HEK293 (cell line): ENCODE measurements around the gene ATP8A2.

Source experiments
- CTCF ChIA-PET: fragments of 350-600 bp; formaldehyde crosslinking; extraction: SDS; loops from one replicate; lab custom pipeline; 2021; ENCODE audit warnings: antibody characterized with exemption; lab: Yijun Ruan, JAX
- POLR2A ChIA-PET: fragments of 300-600 bp; formaldehyde crosslinking; extraction: SDS; loops from one replicate; lab custom pipeline; 2020; ENCODE audit warnings: antibody characterized with exemption, inconsistent platforms; lab: Yijun Ruan, JAX
- H3K27ac ChIP-seq: fragments of 200-500 bp; sonication (Bioruptor generic); 2 replicates; pipeline ENCODE4 v1.5.1; 2014; ENCODE audit warnings: low read depth, low read length, control low read depth, inconsistent platforms; ENCODE audit errors: extremely low read depth
- H3K36me3 ChIP-seq, 2 experiments: fragments of 200-500 bp in 1 of 2; sonication (Bioruptor generic) in 1 of 2; 1 replicate in 1 of 2; 2 replicates in 1 of 2; pipeline ENCODE4 v1.5.1; 2014 to 2017; ENCODE audit warnings: inconsistent platforms in 2 of 2, low read length in 2 of 2; ENCODE audit not compliant: control insufficient read depth in 2 of 2, insufficient read depth in 1 of 2
- H3K4me1 ChIP-seq: fragments of 200-500 bp; sonication (Bioruptor generic); 2 replicates; pipeline ENCODE4 v1.5.1; 2014; ENCODE audit warnings: mild to moderate bottlenecking, low read length, inconsistent platforms; ENCODE audit not compliant: control insufficient read depth, insufficient read depth
- H3K4me3 ChIP-seq: 2 replicates; pipeline ENCODE4 v1.5.1; 2011; ENCODE audit warnings: low read depth, mild to moderate bottlenecking, control low read depth, low read length, moderate library complexity
- H3K9me3 ChIP-seq: fragments of 200-500 bp; sonication (Bioruptor generic); 2 replicates; pipeline ENCODE4 v1.5.1; 2014; ENCODE audit warnings: low read depth, low read length, inconsistent platforms; ENCODE audit not compliant: control insufficient read depth, insufficient read depth
- TCF7L2 ChIP-seq: IDR thresholded peaks from 2 replicates; pipeline ENCODE4 v1.6.1; 2011; ENCODE audit warnings: low read depth, mild to moderate bottlenecking, inconsistent platforms, low read length, moderate library complexity, borderline replicate concordance
- YY1 ChIP-seq: fragments of 450-650 bp; formaldehyde crosslinking; IDR thresholded peaks from 2 replicates; pipeline ENCODE4 v1.5.1; 2018; ENCODE audit warnings: missing biosample characterization, missing genetic modification characterization
- ZBTB17 ChIP-seq: fragments of 450-650 bp; formaldehyde crosslinking; IDR thresholded peaks from 2 replicates; pipeline ENCODE4 v1.5.1; 2016; ENCODE audit warnings: missing biosample characterization, missing genetic modification characterization
- ZNF10 ChIP-seq: fragments of 450-650 bp; formaldehyde crosslinking; IDR thresholded peaks from 2 replicates; pipeline ENCODE4 v1.5.1; 2017; ENCODE audit warnings: missing biosample characterization, missing genetic modification characterization
- ZNF202 ChIP-seq: fragments of 450-650 bp; formaldehyde crosslinking; IDR thresholded peaks from 2 replicates; pipeline ENCODE4 v1.5.1; 2016; ENCODE audit warnings: missing biosample characterization, missing genetic modification characterization, borderline replicate concordance
- ZNF394 ChIP-seq: fragments of 450-650 bp; formaldehyde crosslinking; IDR thresholded peaks from 2 replicates; pipeline ENCODE4 v1.5.1; 2016; ENCODE audit warnings: missing biosample characterization, missing genetic modification characterization, mild to moderate bottlenecking, moderate library complexity, borderline replicate concordance
- ZNF530 ChIP-seq: fragments of 450-650 bp; formaldehyde crosslinking; IDR thresholded peaks from 2 replicates; pipeline ENCODE4 v1.5.1; 2016; ENCODE audit warnings: low read depth, missing biosample characterization, missing genetic modification characterization
- ZNF549 ChIP-seq: fragments of 450-650 bp; IDR thresholded peaks from 2 replicates; pipeline ENCODE4 v1.5.1; 2018; ENCODE audit warnings: missing biosample characterization, missing genetic modification characterization, mild to moderate bottlenecking, inconsistent platforms, moderate library complexity
- ZNF585B ChIP-seq: fragments of 450-650 bp; formaldehyde crosslinking; IDR thresholded peaks from 2 replicates; pipeline ENCODE4 v1.5.1; 2016; ENCODE audit warnings: missing biosample characterization, missing genetic modification characterization
- ZNF623 ChIP-seq: fragments of 450-650 bp; formaldehyde crosslinking; IDR thresholded peaks from 2 replicates; pipeline ENCODE4 v1.5.1; 2016; ENCODE audit warnings: missing biosample characterization, missing genetic modification characterization
- ZNF785 ChIP-seq: fragments of 450-650 bp; formaldehyde crosslinking; IDR thresholded peaks from 2 replicates; pipeline ENCODE4 v1.5.1; 2016; ENCODE audit warnings: missing biosample characterization, missing genetic modification characterization
- TF ChIP-seq, protein P1 (sequence below): fragments of 450-650 bp; IDR thresholded peaks from 2 replicates; pipeline ENCODE4 v1.5.1; 2018; ENCODE audit warnings: missing biosample characterization, mild to moderate bottlenecking, missing genetic modification characterization
- TF ChIP-seq, protein P2 (sequence below): fragments of 450-650 bp; formaldehyde crosslinking; IDR thresholded peaks from 2 replicates; pipeline ENCODE4 v1.5.1; 2017; ENCODE audit warnings: missing biosample characterization, missing genetic modification characterization
- TF ChIP-seq, protein P3 (sequence below): fragments of 450-650 bp; formaldehyde crosslinking; IDR thresholded peaks from 2 replicates; pipeline ENCODE4 v1.5.1; 2016; ENCODE audit warnings: missing biosample characterization, missing genetic modification characterization
- TF ChIP-seq, protein P4 (sequence below): fragments of 450-650 bp; formaldehyde crosslinking; IDR thresholded peaks from 2 replicates; pipeline ENCODE4 v1.5.1; 2016; ENCODE audit warnings: missing biosample characterization, missing genetic modification characterization, borderline replicate concordance
- TF ChIP-seq, protein P5 (sequence below): fragments of 450-650 bp; formaldehyde crosslinking; IDR thresholded peaks from 2 replicates; pipeline ENCODE4; 2016; ENCODE audit warnings: missing biosample characterization, missing genetic modification characterization
- TF ChIP-seq, protein P6 (sequence below): fragments of 450-650 bp; formaldehyde crosslinking; IDR thresholded peaks from 2 replicates; pipeline ENCODE4 v1.5.1; 2016; ENCODE audit warnings: missing biosample characterization, missing genetic modification characterization
- TF ChIP-seq, protein P7 (sequence below): fragments of 450-650 bp; formaldehyde crosslinking; IDR thresholded peaks from 2 replicates; pipeline ENCODE4 v1.5.1; 2016; ENCODE audit warnings: missing biosample characterization, missing genetic modification characterization

ATP8A2 gene

DNA sequence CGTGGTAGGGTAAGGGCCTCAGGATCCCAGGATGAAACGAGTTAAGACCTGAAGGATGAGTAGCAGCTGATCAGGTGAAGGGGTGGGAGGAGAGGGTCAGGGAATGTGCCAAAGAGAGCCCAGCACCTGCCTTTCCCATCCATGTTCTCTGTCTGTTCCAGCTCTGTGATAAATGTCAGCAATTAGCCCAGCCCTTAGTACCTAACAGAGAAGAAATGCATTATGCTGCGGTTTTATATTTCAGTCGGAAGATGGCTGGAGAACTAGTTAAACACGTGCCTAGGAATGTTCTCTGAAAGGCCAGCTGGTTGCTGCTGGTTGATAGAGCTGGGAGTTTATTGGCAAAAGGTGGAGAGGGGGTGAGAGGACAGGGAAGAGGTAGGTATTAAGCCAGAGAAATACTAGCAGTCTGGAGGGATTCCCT is 411.8 kb downstream of the ATP8A2 start:
- H3K9me3 ChIP-seq: no peaks in the 10 kb centered on the region
- no peaks in the 10 kb centered on the region for H3K36me3 ChIP-seq
- no peak overlapping the region for H3K27ac ChIP-seq
- no peak overlapping the region for H3K4me3 ChIP-seq
- POLR2A ChIA-PET: no interaction called here
- TF ChIP-seq, protein P1, sequence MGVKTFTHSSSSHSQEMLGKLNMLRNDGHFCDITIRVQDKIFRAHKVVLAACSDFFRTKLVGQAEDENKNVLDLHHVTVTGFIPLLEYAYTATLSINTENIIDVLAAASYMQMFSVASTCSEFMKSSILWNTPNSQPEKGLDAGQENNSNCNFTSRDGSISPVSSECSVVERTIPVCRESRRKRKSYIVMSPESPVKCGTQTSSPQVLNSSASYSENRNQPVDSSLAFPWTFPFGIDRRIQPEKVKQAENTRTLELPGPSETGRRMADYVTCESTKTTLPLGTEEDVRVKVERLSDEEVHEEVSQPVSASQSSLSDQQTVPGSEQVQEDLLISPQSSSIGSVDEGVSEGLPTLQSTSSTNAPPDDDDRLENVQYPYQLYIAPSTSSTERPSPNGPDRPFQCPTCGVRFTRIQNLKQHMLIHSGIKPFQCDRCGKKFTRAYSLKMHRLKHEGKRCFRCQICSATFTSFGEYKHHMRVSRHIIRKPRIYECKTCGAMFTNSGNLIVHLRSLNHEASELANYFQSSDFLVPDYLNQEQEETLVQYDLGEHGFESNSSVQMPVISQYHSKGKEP (tag by site-specific recombination): 0 out of 2 replicates have a peak, but pooled peaks have one; percentile 43
- TF ChIP-seq ZNF585B (no peak), ZBTB17 (0 out of 2 replicates have a peak, but pooled peaks have one; percentile 28), ZNF10 (tag by site-specific recombination) (0 out of 2 replicates have a peak, but pooled peaks have one; percentile 60), ZNF530 (tag by site-specific recombination) (no peak)
- TF ChIP-seq, protein P2, sequence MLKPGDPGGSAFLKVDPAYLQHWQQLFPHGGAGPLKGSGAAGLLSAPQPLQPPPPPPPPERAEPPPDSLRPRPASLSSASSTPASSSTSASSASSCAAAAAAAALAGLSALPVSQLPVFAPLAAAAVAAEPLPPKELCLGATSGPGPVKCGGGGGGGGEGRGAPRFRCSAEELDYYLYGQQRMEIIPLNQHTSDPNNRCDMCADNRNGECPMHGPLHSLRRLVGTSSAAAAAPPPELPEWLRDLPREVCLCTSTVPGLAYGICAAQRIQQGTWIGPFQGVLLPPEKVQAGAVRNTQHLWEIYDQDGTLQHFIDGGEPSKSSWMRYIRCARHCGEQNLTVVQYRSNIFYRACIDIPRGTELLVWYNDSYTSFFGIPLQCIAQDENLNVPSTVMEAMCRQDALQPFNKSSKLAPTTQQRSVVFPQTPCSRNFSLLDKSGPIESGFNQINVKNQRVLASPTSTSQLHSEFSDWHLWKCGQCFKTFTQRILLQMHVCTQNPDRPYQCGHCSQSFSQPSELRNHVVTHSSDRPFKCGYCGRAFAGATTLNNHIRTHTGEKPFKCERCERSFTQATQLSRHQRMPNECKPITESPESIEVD: 0 out of 2 replicates have a peak, but pooled peaks have one; percentile 41
- TF ChIP-seq, protein P3, sequence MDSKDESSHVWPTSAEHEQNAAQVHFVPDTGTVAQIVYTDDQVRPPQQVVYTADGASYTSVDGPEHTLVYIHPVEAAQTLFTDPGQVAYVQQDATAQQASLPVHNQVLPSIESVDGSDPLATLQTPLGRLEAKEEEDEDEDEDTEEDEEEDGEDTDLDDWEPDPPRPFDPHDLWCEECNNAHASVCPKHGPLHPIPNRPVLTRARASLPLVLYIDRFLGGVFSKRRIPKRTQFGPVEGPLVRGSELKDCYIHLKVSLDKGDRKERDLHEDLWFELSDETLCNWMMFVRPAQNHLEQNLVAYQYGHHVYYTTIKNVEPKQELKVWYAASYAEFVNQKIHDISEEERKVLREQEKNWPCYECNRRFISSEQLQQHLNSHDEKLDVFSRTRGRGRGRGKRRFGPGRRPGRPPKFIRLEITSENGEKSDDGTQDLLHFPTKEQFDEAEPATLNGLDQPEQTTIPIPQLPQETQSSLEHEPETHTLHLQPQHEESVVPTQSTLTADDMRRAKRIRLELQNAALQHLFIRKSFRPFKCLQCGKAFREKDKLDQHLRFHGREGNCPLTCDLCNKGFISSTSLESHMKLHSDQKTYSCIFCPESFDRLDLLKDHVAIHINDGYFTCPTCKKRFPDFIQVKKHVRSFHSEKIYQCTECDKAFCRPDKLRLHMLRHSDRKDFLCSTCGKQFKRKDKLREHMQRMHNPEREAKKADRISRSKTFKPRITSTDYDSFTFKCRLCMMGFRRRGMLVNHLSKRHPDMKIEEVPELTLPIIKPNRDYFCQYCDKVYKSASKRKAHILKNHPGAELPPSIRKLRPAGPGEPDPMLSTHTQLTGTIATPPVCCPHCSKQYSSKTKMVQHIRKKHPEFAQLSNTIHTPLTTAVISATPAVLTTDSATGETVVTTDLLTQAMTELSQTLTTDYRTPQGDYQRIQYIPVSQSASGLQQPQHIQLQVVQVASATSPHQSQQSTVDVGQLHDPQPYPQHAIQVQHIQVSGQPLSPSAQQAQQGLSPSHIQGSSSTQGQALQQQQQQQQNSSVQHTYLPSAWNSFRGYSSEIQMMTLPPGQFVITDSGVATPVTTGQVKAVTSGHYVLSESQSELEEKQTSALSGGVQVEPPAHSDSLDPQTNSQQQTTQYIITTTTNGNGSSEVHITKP (tag by site-specific recombination): 0 out of 2 replicates have a peak, but pooled peaks have one; percentile 17
- CTCF ChIA-PET: no interaction called here
- H3K4me1 ChIP-seq: peaks cover 4% of the 10 kb centered on the region

DNA sequence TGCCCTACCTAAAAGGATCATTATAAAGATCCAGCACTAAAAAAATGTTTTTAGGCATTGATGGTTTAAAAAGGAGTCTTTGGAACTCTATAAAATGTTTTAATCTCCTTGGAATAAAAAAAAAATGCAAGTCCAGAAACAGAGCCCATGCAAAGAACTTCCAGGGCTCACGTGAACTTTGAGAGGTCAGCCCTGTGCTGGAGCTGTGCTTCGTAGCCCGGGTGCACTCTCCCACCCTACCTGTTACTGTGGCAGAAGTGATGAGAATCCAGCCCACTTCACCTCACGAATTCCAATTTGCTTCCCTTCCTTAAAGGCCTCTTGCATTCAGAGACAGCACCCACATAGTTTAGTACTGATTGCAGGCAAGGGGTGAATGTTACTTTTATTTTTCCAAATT is 412.3 kb downstream of the ATP8A2 start:
- Histone ChIP-seq H3K4me1 (peaks cover 3% of the 10 kb centered on the region), H3K4me3 (no peak overlapping the region), H3K9me3 (no peaks in the 10 kb centered on the region), H3K36me3 (no peaks in the 10 kb centered on the region), H3K27ac (no peak overlapping the region)
- CTCF ChIA-PET: no interaction called here
- POLR2A ChIA-PET: no interaction called here
- no peak for TF ChIP-seq ZNF623 (tag by site-specific recombination)
- no peak for TF ChIP-seq ZNF549 (tag by site-specific recombination)
- TF ChIP-seq, protein P4, sequence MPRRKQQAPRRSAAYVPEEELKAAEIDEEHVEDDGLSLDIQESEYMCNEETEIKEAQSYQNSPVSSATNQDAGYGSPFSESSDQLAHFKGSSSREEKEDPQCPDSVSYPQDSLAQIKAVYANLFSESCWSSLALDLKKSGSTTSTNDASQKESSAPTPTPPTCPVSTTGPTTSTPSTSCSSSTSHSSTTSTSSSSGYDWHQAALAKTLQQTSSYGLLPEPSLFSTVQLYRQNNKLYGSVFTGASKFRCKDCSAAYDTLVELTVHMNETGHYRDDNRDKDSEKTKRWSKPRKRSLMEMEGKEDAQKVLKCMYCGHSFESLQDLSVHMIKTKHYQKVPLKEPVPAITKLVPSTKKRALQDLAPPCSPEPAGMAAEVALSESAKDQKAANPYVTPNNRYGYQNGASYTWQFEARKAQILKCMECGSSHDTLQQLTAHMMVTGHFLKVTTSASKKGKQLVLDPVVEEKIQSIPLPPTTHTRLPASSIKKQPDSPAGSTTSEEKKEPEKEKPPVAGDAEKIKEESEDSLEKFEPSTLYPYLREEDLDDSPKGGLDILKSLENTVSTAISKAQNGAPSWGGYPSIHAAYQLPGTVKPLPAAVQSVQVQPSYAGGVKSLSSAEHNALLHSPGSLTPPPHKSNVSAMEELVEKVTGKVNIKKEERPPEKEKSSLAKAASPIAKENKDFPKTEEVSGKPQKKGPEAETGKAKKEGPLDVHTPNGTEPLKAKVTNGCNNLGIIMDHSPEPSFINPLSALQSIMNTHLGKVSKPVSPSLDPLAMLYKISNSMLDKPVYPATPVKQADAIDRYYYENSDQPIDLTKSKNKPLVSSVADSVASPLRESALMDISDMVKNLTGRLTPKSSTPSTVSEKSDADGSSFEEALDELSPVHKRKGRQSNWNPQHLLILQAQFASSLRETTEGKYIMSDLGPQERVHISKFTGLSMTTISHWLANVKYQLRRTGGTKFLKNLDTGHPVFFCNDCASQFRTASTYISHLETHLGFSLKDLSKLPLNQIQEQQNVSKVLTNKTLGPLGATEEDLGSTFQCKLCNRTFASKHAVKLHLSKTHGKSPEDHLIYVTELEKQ: no peak
- TF ChIP-seq, protein P5, sequence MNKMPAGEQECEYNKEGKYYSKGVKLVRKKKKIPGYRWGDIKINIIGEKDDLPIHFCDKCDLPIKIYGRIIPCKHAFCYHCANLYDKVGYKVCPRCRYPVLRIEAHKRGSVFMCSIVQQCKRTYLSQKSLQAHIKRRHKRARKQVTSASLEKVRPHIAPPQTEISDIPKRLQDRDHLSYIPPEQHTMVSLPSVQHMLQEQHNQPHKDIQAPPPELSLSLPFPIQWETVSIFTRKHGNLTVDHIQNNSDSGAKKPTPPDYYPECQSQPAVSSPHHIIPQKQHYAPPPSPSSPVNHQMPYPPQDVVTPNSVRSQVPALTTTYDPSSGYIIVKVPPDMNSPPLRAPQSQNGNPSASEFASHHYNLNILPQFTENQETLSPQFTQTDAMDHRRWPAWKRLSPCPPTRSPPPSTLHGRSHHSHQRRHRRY: no peak
- no peak for TF ChIP-seq YY1 (tag by site-specific recombination)
- TF ChIP-seq ZNF202 (tag by site-specific recombination): no peak
- no peak for TF ChIP-seq ZNF394 (tag by site-specific recombination)
- TF ChIP-seq ZNF785 (tag by site-specific recombination): no peak
- no peak for TF ChIP-seq TCF7L2
- TF ChIP-seq, protein P6, sequence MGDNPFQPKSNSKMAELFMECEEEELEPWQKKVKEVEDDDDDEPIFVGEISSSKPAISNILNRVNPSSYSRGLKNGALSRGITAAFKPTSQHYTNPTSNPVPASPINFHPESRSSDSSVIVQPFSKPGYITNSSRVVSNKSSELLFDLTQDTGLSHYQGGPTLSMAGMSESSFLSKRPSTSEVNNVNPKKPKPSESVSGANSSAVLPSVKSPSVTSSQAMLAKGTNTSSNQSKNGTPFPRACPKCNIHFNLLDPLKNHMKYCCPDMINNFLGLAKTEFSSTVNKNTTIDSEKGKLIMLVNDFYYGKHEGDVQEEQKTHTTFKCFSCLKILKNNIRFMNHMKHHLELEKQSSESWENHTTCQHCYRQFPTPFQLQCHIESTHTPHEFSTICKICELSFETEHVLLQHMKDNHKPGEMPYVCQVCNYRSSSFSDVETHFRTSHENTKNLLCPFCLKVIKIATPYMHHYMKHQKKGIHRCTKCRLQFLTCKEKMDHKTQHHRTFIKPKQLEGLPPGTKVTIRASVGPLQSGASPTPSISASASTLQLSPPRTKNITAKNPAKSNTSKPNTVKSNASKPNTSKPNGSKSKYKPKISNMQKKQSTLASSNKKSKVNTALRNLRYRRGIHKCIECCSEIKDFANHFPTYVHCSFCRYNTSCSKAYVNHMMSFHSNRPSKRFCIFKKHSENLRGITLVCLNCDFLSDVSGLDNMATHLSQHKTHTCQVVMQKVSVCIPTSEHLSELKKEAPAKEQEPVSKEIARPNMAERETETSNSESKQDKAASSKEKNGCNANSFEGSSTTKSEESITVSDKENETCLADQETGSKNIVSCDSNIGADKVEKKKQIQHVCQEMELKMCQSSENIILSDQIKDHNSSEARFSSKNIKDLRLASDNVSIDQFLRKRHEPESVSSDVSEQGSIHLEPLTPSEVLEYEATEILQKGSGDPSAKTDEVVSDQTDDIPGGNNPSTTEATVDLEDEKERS (tag by site-specific recombination): no peak
- TF ChIP-seq, protein P7, sequence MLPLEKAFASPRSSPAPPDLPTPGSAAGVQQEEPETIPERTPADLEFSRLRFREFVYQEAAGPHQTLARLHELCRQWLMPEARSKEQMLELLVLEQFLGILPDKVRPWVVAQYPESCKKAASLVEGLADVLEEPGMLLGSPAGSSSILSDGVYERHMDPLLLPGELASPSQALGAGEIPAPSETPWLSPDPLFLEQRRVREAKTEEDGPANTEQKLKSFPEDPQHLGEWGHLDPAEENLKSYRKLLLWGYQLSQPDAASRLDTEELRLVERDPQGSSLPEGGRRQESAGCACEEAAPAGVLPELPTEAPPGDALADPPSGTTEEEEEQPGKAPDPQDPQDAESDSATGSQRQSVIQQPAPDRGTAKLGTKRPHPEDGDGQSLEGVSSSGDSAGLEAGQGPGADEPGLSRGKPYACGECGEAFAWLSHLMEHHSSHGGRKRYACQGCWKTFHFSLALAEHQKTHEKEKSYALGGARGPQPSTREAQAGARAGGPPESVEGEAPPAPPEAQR (tag by site-specific recombination): no peak
